GM21737 (cell line): ENCODE measurements around the gene SLC35B1.
"Not testable (repeated sequence)": the region's sequence is repeated elsewhere in the genome, so short reads cannot be mapped to it uniquely, and the experiment has no call there.

Source experiments
- ATAC-seq: cut with Tn5 transposase; IDR thresholded peaks from one replicate; pipeline ENCODE4 v1.9.1; 2021; ENCODE audit warnings: mild to moderate bottlenecking, moderate library complexity; ENCODE audit not compliant: unreplicated experiment

The SLC35B1 gene

DNA sequence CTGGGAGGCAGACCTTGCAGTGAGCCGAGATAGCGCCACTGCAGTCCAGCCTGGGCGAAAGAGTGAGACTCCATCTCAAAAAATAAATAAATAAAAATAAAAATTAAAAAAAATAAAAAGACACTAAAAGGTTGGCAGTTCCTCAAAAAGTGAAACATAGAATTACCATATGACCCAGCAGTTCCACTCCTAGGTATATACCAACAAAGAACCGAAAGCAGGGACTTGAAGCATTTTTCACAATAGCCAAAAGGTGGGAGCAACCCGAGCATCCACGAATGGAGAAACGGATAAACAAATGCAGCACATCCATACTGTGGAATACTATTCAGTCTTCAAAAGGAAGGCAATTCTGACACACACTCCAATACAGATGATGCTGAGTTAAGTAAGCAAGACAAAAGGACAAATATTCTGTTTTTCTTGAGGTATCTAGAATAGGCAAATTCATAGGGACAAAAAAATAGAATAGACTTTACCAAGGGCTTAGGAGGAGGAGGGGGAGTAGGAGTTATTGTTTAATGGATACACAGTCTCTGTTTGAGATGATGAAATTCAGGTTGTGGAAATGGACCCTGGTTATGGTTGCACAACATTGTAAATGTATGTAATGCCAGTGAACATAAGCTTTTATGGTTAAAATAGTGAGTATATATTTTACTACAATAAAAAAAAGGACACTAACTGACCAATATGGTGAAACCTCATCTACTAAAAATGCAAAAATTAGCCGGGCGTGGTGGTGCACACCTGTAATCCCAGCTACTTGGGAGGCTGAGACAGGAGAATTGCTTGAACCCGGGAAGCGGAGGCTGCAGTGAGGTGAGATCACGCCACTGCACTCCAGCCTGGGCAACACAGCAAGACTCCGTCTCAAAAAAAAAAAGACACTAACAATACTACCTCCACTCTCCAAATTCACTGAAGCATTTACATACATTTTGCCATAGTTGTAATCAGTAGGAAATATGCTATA is 27.0 kb upstream of the SLC35B1 start:
- ATAC-seq, result no peak

DNA sequence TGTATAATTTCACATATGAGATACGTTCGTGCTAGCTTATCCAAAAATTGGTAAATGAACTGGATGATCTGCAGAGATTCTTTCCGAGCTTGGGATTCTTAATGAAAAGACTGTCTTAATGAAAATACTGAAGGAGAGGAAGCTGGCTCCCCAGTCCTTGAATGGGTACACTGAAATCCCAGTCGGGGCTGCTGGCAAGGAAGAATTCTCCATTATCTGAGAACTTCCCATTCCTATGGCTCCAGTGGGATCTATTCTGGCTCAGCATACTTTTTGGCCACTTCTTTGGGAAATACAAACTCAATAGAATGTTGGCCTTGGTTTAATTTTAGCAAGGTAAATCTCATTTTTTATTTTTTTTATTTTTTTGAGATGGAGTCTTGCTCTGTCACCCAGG is 23.7 kb upstream of the SLC35B1 start:
- ATAC-seq, result no peak

DNA sequence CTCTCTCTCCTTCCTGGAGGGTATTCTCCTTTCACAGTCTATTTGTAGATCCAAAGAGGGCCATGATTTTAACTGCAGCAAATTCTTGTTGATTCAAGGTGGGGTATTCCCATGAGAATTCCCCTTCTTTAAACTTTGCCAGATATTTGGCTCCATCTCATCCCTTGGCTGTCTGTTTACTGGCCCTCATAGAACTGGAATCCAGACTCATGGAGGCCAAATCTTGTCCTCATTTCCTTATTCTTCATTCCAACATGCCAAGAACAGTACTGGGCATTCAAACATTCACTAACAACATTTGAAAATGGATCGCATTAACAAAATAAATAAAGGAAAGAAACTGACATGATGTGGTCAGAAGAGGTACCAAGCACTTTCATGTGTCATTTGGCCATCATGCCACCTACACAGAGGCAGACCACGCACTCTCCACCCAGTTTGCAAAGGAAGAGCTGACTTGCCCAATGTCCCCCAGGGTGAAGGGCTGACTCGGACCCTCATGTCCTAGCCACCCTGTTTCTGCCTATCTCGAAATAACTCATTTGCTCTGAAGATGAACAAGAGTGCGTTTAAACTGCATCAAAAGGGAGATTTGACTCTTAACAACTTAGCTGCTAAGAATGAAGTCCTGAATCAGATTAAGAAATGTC is 23.1 kb upstream of the SLC35B1 start:
- no peak for ATAC-seq

DNA sequence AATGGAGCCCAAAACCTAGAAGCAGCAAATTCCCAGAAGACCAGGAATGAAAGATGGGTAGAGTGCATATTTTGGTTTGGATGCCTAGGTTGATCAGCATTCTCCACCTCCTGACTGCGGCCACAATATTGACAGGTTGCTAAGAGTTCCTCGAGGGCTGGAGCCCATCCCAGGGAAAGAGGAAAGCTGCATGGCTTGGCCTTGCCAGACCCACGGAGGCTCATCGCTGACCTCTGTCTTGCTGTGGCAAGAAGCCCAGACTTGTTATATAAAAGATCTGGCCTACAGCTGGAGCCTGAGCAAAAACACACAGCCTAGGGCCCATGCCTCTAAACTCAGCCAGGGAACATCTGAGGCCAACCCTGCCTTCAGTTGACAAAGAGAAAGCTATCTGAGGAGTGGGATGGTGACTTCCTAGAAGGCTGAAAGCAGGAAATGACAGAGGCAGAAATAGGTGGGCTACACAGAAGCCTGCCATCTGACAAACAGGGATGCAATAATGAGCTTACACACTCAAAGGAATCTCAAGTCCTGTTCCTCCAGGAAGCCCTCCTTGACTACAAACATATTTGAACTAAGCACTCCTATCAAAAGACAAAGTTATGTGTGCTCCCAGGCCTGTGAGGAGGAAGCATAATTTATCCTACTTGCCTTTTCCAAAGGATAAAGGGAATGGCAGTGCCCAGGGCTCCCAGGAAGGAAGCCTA is 22.5 kb upstream of the SLC35B1 start:
- ATAC-seq, result no peak

DNA sequence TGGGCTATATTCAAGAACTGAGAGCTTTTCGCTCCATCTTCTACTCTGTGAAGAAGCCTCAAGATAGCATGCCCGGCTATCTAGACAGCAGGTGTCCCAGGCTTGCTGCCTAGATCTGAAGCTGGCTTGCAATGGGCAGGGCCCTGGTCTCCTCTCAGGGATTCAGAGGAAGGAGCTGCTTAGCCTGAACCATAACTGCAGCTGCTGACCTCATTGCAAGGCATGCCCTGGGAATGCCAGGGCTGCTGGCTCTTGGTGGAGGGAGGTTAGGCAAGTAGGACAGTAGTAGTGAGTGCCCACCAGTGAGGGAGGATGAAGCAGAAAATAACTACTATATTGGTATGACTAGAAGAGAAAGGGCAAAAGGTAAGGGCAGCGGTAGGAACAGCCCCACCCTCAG is 21.3 kb upstream of the SLC35B1 start:
- no peak for ATAC-seq

DNA sequence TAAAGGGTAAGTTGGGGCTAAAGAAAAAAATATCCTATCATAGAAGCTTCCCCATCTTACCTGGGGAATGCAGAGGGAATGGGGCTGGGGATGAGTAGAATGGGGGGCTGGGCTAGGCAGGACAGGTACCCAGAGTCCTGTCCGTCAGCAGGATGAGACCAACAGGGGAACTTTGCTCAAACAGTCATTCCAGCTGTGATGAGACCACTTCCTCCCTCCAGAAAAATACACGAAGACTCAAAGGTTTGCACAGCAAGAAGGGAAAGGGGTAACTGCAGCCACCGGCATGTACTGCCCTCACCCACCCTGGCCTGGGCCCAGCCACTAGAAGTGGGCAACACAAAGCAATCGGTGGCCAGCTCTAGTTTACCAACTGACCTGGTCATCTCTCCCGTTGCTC is 20.7 kb upstream of the SLC35B1 start:
- ATAC-seq, result no peak

DNA sequence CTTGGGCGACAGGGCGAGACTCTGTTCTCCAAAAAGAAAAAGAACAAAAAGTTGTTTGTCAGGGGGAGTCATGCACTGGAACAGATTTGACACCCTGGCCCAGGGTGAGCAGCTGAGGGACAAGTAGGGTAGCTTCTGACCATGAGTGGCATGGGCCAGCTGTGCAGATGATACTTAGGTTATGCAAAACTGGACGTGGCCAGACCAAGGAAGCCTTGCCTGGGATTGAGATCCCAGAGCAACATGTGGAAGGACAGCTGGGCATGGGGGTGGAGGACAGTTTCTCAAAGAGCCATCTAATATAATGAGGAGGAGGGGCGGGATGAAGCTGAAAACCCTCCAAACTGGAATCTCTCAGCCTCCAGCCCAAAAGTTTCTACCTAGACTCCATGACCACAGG is 19.6 kb upstream of the SLC35B1 start:
- no peak for ATAC-seq

DNA sequence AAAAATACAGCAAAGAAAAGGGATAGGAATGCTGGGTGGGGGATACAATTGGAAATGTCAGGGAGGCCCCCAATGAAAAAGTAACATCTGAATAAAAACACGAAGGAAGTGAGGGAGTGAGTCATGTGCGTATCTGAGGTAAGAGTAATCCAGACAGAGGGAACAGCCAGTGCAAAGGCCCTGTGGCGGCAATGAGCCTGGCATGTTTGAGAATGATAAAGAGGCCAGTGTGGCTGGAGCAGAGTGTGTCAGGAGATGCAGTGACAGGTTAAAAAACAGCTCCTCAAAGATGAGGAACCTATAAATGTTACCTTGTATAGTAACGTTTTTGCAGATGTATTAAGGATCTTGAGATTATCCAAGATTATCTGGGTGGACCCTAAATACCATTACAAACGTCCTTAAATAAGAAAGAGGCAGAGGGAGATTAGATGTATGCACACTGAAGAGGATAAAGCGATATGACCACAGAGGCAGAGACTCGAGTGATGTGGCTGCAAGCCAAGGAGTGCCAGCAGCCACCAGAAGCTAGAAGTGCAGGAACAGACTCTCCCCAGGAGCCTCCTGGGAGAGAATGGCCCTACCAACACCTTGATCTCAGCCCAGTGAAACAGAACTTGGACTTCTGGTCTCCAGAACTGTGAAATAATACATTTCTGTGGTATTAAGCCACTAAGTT is 17.8 kb upstream of the SLC35B1 start:
- ATAC-seq, result no peak

DNA sequence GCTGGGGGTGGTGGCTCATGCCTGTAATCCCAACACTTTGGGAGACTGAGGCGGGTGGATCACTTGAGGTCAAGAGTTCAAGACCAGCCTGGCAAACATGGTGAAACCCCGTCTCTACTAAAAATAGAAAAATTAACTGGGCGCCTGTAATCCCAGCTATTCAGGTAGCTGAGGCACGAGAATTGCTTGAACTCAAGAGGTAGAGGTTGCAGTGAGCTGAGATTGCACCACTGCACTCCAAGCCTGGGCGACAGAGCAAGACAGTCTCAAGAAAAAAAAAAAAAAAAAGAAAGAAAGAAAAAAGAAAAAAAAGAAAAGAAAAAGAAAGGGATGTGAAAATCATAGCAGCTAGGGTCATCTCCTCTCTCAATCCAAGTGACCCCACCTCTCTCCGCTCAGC is 16.8 kb upstream of the SLC35B1 start:
- not testable (repeated sequence) for ATAC-seq

DNA sequence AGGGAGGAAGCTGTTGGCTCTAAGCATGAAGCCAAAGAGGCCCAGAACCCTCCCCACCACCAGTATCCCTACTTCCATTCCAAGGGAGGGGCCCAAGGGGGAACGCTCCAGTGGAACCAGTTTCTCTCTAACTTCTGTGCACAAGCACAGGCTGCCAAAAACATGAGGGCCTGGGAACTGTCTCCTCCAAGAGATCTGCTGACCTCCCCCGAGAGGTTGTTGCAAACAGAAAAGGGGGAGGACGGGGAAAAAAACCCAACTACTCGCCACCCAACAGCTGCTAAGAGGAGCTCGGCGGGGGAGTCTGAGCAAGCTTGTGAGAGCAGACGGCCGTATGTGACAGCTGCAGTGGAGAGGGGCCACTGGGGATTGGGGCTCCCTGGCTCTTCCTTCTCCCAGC is 15.7 kb upstream of the SLC35B1 start:
- ATAC-seq, result no peak

DNA sequence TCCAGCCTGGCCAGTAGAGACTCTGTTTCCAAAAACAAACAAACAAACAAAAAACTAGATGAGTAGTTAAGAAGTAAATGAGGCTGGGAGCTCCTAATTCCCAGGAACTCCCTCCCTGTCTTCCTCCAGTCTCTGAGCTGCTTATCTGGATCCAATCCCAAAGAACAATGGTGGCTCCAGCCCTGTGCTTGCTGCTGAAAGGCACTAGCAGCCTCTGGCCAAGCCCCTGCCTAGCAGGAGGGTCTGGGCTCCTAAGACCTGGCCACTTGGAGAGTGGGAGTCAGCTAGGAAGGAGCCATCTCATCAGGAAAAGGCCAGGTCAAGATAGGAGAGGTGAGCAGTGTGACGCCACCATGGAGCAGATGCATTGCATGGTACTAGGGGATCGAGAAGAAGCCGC is 14.3 kb upstream of the SLC35B1 start:
- no peak for ATAC-seq

DNA sequence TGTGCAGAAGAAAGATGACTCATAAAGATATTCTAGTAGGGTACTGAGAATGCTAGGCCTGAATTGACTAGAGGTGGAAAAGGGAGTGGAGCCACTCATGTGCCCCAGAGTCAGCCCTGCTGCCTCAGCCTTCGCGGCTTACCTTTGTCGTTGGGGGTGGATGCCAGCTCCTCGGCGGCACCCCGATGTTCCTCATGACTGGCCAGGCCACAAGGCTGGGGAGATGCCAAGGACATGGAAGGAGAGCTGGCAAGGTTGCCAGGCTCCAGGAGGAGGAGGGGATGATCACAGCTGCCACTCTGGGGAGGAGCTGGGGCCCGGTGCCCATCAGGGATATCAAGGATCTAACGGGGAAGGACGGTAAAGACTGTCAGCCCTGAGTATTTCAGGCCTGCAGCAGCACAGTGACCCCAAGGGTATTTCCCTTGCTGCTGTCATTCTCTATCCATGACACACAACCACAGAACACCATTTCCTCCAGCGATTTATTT is 9.7 kb upstream of the SLC35B1 start:
- ATAC-seq, result no peak

DNA sequence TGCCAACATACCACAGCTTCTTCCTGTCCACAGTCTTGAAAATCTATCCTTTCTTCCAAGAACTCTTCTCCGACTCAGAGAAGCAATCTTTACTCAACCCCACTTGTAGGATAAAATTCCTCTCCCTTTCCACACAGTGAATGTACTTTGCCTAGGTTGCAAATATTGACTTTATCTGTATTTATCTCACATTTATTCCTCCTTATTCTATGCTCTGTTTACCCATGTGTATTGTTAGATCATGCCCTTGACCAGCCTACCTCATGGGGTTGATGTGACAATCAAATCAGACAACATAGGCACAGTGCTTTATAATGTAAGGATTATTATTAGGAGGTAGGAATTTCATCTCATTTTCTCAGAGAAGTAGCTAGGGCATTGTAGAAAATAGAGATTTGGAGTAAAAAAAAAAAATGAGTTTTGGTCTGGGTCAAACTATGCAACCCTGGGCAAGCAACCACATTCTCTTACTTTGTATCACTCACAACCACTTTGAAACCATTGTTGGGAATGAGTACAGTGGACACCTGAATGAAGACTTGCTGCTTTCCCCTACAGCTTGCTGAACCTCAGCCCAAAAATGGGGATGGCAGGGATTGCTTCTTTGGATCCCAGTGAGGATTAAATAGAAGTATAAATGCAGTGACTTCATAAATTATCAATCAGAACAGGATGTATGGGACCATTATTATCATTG is 9.1 kb upstream of the SLC35B1 start:
- no peak for ATAC-seq

DNA sequence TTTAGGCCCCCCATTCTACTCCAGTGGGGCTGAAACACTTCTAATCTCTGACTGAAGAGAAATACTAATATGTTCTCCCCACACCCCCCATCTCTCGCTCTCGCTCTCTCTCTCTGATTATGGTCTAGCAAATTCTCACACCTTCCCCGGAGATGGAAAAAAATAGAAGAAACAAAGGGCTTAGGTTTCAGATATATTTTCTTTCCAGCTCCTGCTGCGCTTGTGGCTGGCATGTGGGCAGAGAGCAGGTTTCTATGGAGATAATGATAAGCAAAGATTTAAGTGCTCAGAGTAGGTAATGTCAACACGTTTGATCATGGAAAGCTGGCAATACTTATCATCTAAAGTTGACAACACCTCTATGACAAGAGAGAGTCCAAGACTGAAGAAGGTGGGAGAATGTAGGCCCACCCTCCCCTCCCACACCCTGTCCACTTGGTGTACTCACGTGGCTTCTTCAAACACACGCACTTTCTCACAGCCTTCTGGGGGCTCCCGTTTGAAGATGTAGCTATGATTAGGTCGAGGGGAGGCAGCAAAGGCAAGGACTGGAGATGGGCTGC is 8.0 kb upstream of the SLC35B1 start:
- no peak for ATAC-seq

DNA sequence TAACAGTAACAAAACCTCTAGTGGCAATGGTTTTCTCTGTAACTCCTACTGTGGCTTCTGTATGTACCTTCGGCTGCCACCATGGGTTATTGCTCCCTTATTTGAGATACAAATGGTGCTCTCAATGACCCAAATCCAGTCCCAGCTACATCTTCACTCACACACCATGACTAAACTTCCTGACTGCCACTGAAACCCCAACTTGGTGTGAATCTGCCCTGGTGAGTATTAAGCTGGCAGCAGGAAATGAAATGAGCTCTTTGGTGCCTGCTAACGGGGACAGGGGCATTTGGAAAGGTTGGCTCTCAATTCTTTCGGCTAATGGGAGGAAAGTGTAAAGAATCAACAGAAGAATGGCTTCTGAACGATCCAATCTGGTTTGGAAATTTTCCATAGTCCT is 7.5 kb upstream of the SLC35B1 start:
- no peak for ATAC-seq

DNA sequence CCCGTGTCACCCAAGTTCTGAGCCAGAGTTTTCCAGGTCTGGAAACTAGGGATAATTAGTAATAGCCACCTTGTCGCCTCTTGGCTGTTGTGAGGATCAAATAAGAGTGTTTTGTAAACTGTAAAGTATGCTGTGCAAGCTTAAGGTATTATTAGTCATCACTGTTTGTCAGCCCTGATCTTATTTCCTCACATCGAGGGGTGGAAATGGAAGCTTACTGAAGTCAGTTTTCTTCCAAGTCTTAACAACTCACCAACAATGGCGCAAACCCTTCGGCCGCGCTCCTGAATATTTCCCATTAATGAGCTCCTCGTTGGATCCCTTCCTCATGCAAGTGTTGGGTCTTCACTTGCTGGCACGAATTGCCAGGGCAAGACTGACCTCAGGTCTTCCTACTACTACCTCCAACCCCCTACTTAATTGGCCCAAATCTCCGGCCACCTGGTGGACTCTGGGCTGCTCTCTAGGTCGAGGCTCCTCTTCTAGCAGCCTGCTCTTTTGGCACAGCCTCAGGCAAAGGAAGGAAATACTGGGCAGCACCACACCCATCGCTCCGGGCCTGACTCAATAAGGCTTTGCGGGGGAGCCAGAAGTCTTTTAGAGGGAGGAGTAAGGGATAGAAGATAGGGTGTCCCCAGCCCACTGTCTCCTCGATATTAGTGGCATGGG is 885 bp upstream of the SLC35B1 start:
- no peak for ATAC-seq

DNA sequence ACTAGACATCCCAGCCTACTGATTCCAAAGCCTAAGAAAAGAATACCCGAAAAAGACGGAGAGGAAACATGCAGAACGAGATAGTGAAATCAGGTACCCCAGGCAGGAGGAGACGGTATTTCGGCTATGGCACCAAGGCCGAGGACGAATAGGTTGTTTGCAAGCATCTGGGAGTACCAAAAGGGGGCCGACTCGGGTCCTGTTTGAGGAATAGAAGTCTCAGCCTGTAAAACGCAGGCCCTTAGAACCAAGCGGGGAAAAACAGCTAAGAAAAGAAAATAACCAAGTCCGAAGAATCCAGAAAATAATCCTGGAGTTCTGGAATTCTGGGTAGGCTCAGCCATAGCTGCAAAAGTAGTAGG is 537 bp downstream of the SLC35B1 start:
- ATAC-seq, result no peak

DNA sequence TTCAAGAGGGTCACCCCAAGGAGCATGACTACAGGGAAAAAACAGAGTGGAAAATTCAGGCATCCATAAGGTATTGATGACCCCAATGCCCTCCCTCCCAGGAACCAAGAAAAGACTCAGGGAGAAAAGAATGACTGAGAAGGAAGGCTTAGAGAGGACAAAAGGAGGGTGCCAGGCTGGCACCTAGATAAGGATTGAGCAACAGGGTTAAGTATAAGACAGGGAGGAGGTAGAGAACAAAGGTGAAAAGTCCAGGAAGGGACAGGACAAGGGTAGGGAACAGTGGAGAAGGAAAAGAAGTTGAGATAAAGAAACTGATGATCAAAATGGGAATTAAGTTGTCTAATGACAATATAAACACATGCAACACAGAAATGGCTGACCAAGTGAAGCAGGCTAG is 2.5 kb downstream of the SLC35B1 start:
- no peak for ATAC-seq

DNA sequence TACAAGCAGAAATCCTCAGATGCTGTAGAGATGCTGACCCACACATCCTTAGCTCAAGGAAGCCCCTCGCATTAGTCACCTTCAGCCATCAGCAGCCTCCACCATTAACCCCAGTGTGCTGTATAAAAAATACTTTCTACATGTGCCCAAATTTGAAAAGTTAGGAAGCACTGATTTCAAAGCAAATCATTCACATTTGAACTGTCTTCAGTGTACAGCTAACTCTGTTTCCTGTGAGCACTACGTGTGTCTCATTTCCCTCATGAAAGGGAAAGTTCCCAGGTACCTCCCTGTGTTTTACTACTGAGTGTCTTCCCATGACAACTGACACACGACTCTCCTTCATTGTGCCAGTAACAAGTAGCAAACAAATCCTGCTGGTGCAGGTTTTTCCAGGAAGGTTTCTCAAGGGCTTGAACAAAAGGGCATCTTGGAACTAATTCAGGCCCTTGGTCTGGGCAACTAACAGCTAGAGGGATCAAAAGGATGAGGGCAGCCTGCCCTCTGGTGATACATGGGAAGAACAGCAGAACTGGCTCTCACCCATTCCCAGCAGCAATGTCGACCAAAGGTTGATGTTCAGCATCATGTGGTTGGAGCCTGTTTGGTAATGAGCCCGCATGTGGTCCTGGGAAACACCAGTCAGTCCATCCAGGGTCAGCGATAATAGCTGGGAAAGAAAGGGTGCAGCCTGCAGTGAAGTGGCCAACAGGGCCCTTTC is 4.0 kb downstream of the SLC35B1 start:
- ATAC-seq, result no peak
